Heart right ventricle (tissue), 16 donors: ENCODE measurements around the gene L3MBTL4. TPM values are rescaled to one million over a fixed set of nuclear protein-coding genes. Genes with fewer than 3 reads are reported as not detected.
"Not testable (repeated sequence)": the region's sequence is repeated elsewhere in the genome, so short reads cannot be mapped to it uniquely, and the experiment has no call there.

Source experiments
- ATAC-seq, 8 donors: fragments of 200-7000 bp; cut with Tn5 transposase; one replicate each; pipeline ENCODE4 v1.9.1; 2020; ENCODE audit warnings: mild to moderate bottlenecking in 8 of 8, moderate library complexity in 8 of 8, moderate number of reproducible peaks in 1 of 8
- DNase-seq, 2 donors: peaks; one replicate each; pipeline ENCODE4 v3.0.0-alpha.2; 2020
- H3K27ac ChIP-seq, 10 donors: fragments of 200-600 bp; sonication (generic) in 2 of 10; one replicate each; pipeline versions ENCODE4 v1.5.0 to v1.8.0; 2020 to 2022; ENCODE audit warnings: mild to moderate bottlenecking in 3 of 10
- H3K27me3 ChIP-seq, 7 donors: fragments of 200-600 bp; one replicate each; pipeline ENCODE4 v1.8.0; 2021 to 2022; ENCODE audit warnings: mild to moderate bottlenecking in 2 of 7
- H3K36me3 ChIP-seq, 9 donors: fragments of 200-600 bp; sonication (generic) in 1 of 9; one replicate each; pipeline versions ENCODE4 v1.5.0 to v1.8.0; 2020 to 2022; ENCODE audit warnings: mild to moderate bottlenecking in 2 of 9
- H3K4me1 ChIP-seq, 9 donors: fragments of 200-600 bp; sonication (generic) in 1 of 9; one replicate each; pipeline versions ENCODE4 v1.5.0 to v1.8.0; 2020 to 2022; ENCODE audit warnings: mild to moderate bottlenecking in 4 of 9
- H3K4me3 ChIP-seq, 10 donors: fragments of 200-600 bp; sonication (generic) in 2 of 10; one replicate each; pipeline versions ENCODE4 v1.5.0 to v1.8.0; 2020 to 2022; ENCODE audit warnings: mild to moderate bottlenecking in 7 of 10, moderate library complexity in 2 of 10
- H3K9me3 ChIP-seq, 11 donors: fragments of 200-600 bp in 10 of 11; sonication (generic) in 2 of 11; one replicate each; pipeline versions ENCODE4 v1.5.0 to v1.8.0; 2013 to 2022; ENCODE audit warnings: mild to moderate bottlenecking in 2 of 11, control low read depth in 1 of 11, moderate library complexity in 1 of 11
- CTCF ChIP-seq, 9 donors: fragments of 200-600 bp; sonication (generic) in 2 of 9; IDR thresholded peaks; one replicate each; pipeline versions ENCODE4 v1.5.0 to v1.8.0; 2021 to 2022; ENCODE audit warnings: antibody characterized with exemption in 9 of 9, mild to moderate bottlenecking in 5 of 9, moderate library complexity in 1 of 9
- WGBS, 2 donors: extraction: QIAGEN DNeasy Blood & Tissue Kit; methylation state at CpG; one replicate each; pipeline ENCODE4 v1.1.7; 2013; ENCODE audit warnings: inconsistent platforms in 1 of 2; 5-methylcytosine and 5-hydroxymethylcytosine counted together
- intact Hi-C, 10 donors: fragments of 100-400 bp; cut with DNase I; formaldehyde crosslinking; loops; one replicate each; pipeline versions ENCODE4 v1.11.1 to v1.14.2; 2022
- polyA plus RNA-seq, 2 donors: library from polyadenylated mRNA; stranded (reverse); fragments of 200-250 nt; gene quantifications; one replicate each; pipeline ENCODE4 v1.2.3, GENCODE V29; 2013
- total RNA-seq, 10 donors: library from RNA; stranded (reverse); fragmentation: NEBNext Ultra II Directional in 3 of 10; extraction: Animal tissue kit (Norgen Biotek cat#: 25700) in 3 of 10; gene quantifications; one replicate each; pipeline versions ENCODE4 v1.2.1 to v1.2.4, GENCODE V29; 2021 to 2023
- donor health status: Arrhythmogenic right ventricular cardiomyopathy.
- donor health status: ischemic (EF 13 %, LVEDD 7.1; RV severe dilation, severe dysfunction).
- donor health status: healthy with polysubstance abuse.
- donor health status: DM: no; HTN: yes; CAD: no.
- donor health status: DM: no; HTN: no; CAD: no.
- donor health status: ischemic (EF 25% LVEDD 6.9; RV normal size, moderate dysfunction).
- donor health status: ischemic (EF 25% LVEDD 5.7; RV mildly dilated, moderate dysfunction).
- donor health status: healthy.
- donor health status: DM: yes; HTN: yes; CAD: no.
- donor health status: Ischemic cardiomyopathy.
- donor health status: ischemic (EF 35%, LVEDD 5.7; RV mildly dilated, moderate dysfunction).
- donor health status: nonischemic (EF 11% LVEDD 7.7; RV severe dilation, severe dysfunction).
- donor health status: DM: yes; HTN: yes; CAD: no.
- donor health status: PGD.
- donor health status: ischemic (EF 29% LVEDD 5.4; RV normal size, mild dysfunction).
- donor health status: nonischemic (EF 23%, LVEDD 6.1; RV moderate dilation, normal function).

The L3MBTL4 gene
- total and polyA plus RNA-seq, 12 donors: 0.54 to 3.2 (median 1.3) TPM

- intact Hi-C loops: no loop called here
- Histone ChIP-seq H3K36me3 (peaks cover 0 to 9% (median 0%) of the 10 kb centered on the region in 9 donors), H3K9me3 (peaks cover 0 to 18% (median 5%) of the 10 kb centered on the region in 11 donors), H3K27me3 (no peaks in the 10 kb centered on the region), H3K4me3 (no peak overlapping the region), H3K27ac (no peak overlapping the region), H3K4me1 (no peaks in the 10 kb centered on the region)
- ATAC-seq (no peak), DNase-seq (no peak)
- no peak for TF ChIP-seq CTCF (IDR thresholded peaks at IDR 0.05)
- WGBS, 2 donors: 78 to 88% methylated on average over 2 of the region's 2 CpGs
Observed at GRCh38 chr18:6194640-6195039, 220.1 kb downstream of the L3MBTL4 start.

- 97 to 98% methylated on average over 3 of the region's 3 CpGs for WGBS, 2 donors
Observed at GRCh38 chr18:6185782-6186181, 228.9 kb downstream of the L3MBTL4 start.

GRCh38 chr18:6174983-6175745 is 239.5 kb downstream of the L3MBTL4 start:
- WGBS, 2 donors: 91 to 92% methylated on average over 8 of the region's 8 CpGs
- ATAC-seq: no peak
- no peak for DNase-seq
- no peak overlapping the region for H3K27ac ChIP-seq
- no peaks in the 10 kb centered on the region for H3K27me3 ChIP-seq
- TF ChIP-seq CTCF (IDR thresholded peaks at IDR 0.05): no peak
- no peaks in the 10 kb centered on the region for H3K4me1 ChIP-seq
- H3K4me3 ChIP-seq: no peak overlapping the region
- H3K9me3 ChIP-seq: no peaks in the 10 kb centered on the region
- H3K36me3 ChIP-seq: no peaks in the 10 kb centered on the region
- intact Hi-C loops: no loop called here

More at GRCh38 chr18:6185782-6186181, 228.9 kb downstream of the L3MBTL4 start:
- H3K36me3 ChIP-seq: peaks cover 0 to 14% (median 0%) of the 10 kb centered on the region in 9 donors
- DNase-seq, H3K27ac ChIP-seq, intact Hi-C loops, H3K27me3 ChIP-seq, ATAC-seq, H3K4me1 ChIP-seq, H3K4me3 ChIP-seq: not testable (repeated sequence)
- peaks cover 0 to 27% (median 11%) of the 10 kb centered on the region in 11 donors for H3K9me3 ChIP-seq

- TF ChIP-seq CTCF (IDR thresholded peaks at IDR 0.05): no peak
- H3K4me3 ChIP-seq: no peak overlapping the region
- ATAC-seq (no peak), DNase-seq (no peak)
- H3K36me3 ChIP-seq: no peaks in the 10 kb centered on the region
- WGBS, 2 donors: 94 to 95% methylated on average over 7 of the region's 7 CpGs
- H3K4me1 ChIP-seq: no peaks in the 10 kb centered on the region
- no peak overlapping the region for H3K27ac ChIP-seq
- H3K9me3 ChIP-seq: no peaks in the 10 kb centered on the region
- intact Hi-C loops: no loop called here
- H3K27me3 ChIP-seq: no peaks in the 10 kb centered on the region
Observed at GRCh38 chr18:6170604-6171003, 244.1 kb downstream of the L3MBTL4 start.

GRCh38 chr18:6161549-6161948 is 253.2 kb downstream of the L3MBTL4 start:
- ATAC-seq: no peak
- Histone ChIP-seq H3K4me1 (no peaks in the 10 kb centered on the region), H3K27ac (no peak overlapping the region), H3K9me3 (peaks cover 0 to 27% (median 6%) of the 10 kb centered on the region in 11 donors), H3K4me3 (no peak overlapping the region), H3K27me3 (no peaks in the 10 kb centered on the region), H3K36me3 (no peaks in the 10 kb centered on the region)
- intact Hi-C loops: no loop called here
- no peak for TF ChIP-seq CTCF (IDR thresholded peaks at IDR 0.05)
- DNase-seq: no peak
- WGBS, 2 donors: 93% methylated on average over 4 of the region's 4 CpGs
